HCT116 (cell line): ENCODE data around the gene ERAL1. TPM values are rescaled to one million over a fixed set of nuclear protein-coding genes. Genes with fewer than 3 reads are reported as not detected.

ENCODE experiments used
- ATAC-seq: fragments of 200-7000 bp; cut with Tn5 transposase; 2 replicates; pipeline ENCODE4 v1.9.1; 2020; ENCODE audit warnings: mild to moderate bottlenecking, moderate library complexity
- BruUV-seq: library from RNA; stranded (reverse); fragments of 400-500 nt; replicated peaks from 2 replicates; lab custom pipeline; 2021; lab: Mats Ljungman, UMichigan
- CTCF ChIA-PET: fragments of 300-600 bp; sonication (Branson Sonifier 250); formaldehyde crosslinking; loops from one replicate; lab custom pipeline; 2021; ENCODE audit warnings: antibody characterized with exemption; lab: Charles Lee
- POLR2A ChIA-PET: fragments of 300-600, 350-600 bp; sonication (Branson Sonifier 250); formaldehyde crosslinking; loops from one replicate; lab custom pipeline; 2021; ENCODE audit warnings: antibody characterized with exemption; lab: Charles Lee
- RAD21 ChIA-PET, 2 experiments: fragments of 300-600 bp; sonication (Branson Sonifier 250); formaldehyde crosslinking; loops; one replicate each; lab custom pipeline; 2023; ENCODE audit warnings: low total read pairs in 2 of 2; ENCODE audit not compliant: uncharacterized antibody in 2 of 2, unreplicated experiment in 2 of 2, low non-redundant PET in 1 of 2; lab: Charles Lee
- DNase-seq: peaks from one replicate; pipeline ENCODE4 v3.0.0-alpha.2; 2010; ENCODE audit warnings: low read depth, low spot score
- H2AFZ ChIP-seq: fragments of 200-600 bp; shearing (Covaris generic), sonication (generic); 2 replicates; pipeline ENCODE4 v1.6.1; 2017; ENCODE audit warnings: low read depth, mixed run types, mixed read lengths, antibody characterized with exemption, low read length; ENCODE audit not compliant: poor library complexity, severe bottlenecking
- H3K27ac ChIP-seq: 2 replicates; pipeline ENCODE4 v1.5.1; 2012; ENCODE audit warnings: low read depth, low read length
- H3K27me3 ChIP-seq: fragments of 200-600 bp; sonication (generic); 2 replicates; pipeline ENCODE4 v1.6.1; 2016; ENCODE audit warnings: mixed run types, low read length, mixed read lengths; ENCODE audit not compliant: insufficient read depth
- H3K36me3 ChIP-seq, 2 experiments: fragments of 200-500 bp in 1 of 2; fragments of 200-600 bp in 1 of 2; sonication (Bioruptor generic) in 1 of 2; sonication (generic) in 1 of 2; 2 replicates each; pipeline versions ENCODE4 v1.5.1 to v1.6.1; 2014 to 2016; ENCODE audit warnings: low read length in 2 of 2, inconsistent platforms in 1 of 2, mixed read lengths in 1 of 2, mixed run types in 1 of 2; ENCODE audit not compliant: insufficient read depth in 2 of 2, control insufficient read depth in 1 of 2
- H3K4me1 ChIP-seq, 2 experiments: fragments of 200-600 bp in 1 of 2; sonication (generic) in 1 of 2; 2 replicates each; pipeline versions ENCODE4 v1.5.1 to v1.6.1; 2012 to 2017; ENCODE audit warnings: low read length in 2 of 2, inconsistent platforms in 1 of 2, mild to moderate bottlenecking in 1 of 2, mixed read lengths in 1 of 2, mixed run types in 1 of 2, moderate library complexity in 1 of 2; ENCODE audit not compliant: insufficient read depth in 2 of 2, control insufficient read depth in 1 of 2
- H3K4me2 ChIP-seq: fragments of 200-600 bp; sonication (generic); 2 replicates; pipeline ENCODE4 v1.6.1; 2017; ENCODE audit warnings: mixed run types, low read length, mixed read lengths
- H3K4me3 ChIP-seq, 2 experiments: fragments of 200-600 bp in 1 of 2; sonication (generic) in 1 of 2; replicated peaks in 1 of 2; 2 replicates each; pipeline ENCODE4 v1.5.1; 2011 to 2016; ENCODE audit warnings: low read length in 2 of 2, control low read depth in 1 of 2, low read depth in 1 of 2, mild to moderate bottlenecking in 1 of 2, mixed read lengths in 1 of 2, mixed run types in 1 of 2
- H3K79me2 ChIP-seq: fragments of 200-600 bp; sonication (generic); 2 replicates; pipeline ENCODE4 v1.6.1; 2017; ENCODE audit warnings: mild to moderate bottlenecking, mixed run types, low read length, moderate library complexity, mixed read lengths; ENCODE audit not compliant: insufficient read depth
- H3K9ac ChIP-seq: fragments of 200-600 bp; sonication (generic); 2 replicates; pipeline ENCODE4 v1.6.1; 2016; ENCODE audit warnings: low read length, mixed read lengths
- H3K9me2 ChIP-seq: fragments of 200-600 bp; sonication (generic), shearing (Covaris generic); 2 replicates; pipeline ENCODE4 v1.6.1; 2017; ENCODE audit warnings: mixed run types, mild to moderate bottlenecking, moderate library complexity; ENCODE audit not compliant: insufficient read depth
- H3K9me3 ChIP-seq, 2 experiments: fragments of 200-500 bp in 1 of 2; fragments of 200-600 bp in 1 of 2; sonication (Bioruptor generic) in 1 of 2; sonication (generic) in 1 of 2; 2 replicates each; pipeline ENCODE4 v1.6.1; 2014 to 2017; ENCODE audit warnings: low read length in 2 of 2, mixed read lengths in 2 of 2, inconsistent platforms in 1 of 2, low read depth in 1 of 2, mild to moderate bottlenecking in 1 of 2, mixed run types in 1 of 2, moderate library complexity in 1 of 2; ENCODE audit not compliant: control insufficient read depth in 1 of 2, insufficient read depth in 1 of 2
- H4K20me1 ChIP-seq: fragments of 200-600 bp; sonication (generic), shearing (Covaris generic); 2 replicates; pipeline ENCODE4 v1.6.1; 2017; ENCODE audit warnings: mixed run types, mild to moderate bottlenecking, moderate library complexity; ENCODE audit not compliant: insufficient read depth
- ATF3 ChIP-seq: IDR thresholded peaks from 2 replicates; pipeline ENCODE4 v1.6.1; 2012
- CBX3 ChIP-seq: IDR thresholded peaks from 2 replicates; pipeline ENCODE4 v1.6.1; 2012; ENCODE audit warnings: low read depth
- CEBPB ChIP-seq: IDR thresholded peaks from 2 replicates; pipeline ENCODE4 v1.6.1; 2012; ENCODE audit warnings: low read depth
- EGR1 ChIP-seq: IDR thresholded peaks from 2 replicates; pipeline ENCODE4 v1.6.1; 2012; ENCODE audit warnings: low read depth
- EZH2 ChIP-seq: fragments of 200-600 bp; sonication (generic); IDR thresholded peaks from 2 replicates; pipeline ENCODE4 v1.6.1; 2017; ENCODE audit warnings: antibody characterized with exemption, mixed run types
- FOSL1 ChIP-seq: IDR thresholded peaks from 2 replicates; pipeline ENCODE4 v1.6.1; 2012; ENCODE audit warnings: low read depth
- JUND ChIP-seq: IDR thresholded peaks from 2 replicates; pipeline ENCODE4 v1.6.1; 2012
- MAX ChIP-seq: IDR thresholded peaks from 2 replicates; pipeline ENCODE4 v1.6.1; 2012
- POLR2A ChIP-seq: IDR thresholded peaks from 2 replicates; pipeline ENCODE4 v1.7.0; 2011; ENCODE audit warnings: borderline replicate concordance; ENCODE audit not compliant: insufficient read depth, insufficient read length; ENCODE audit errors: extremely low read depth
- POLR2AphosphoS5 ChIP-seq: IDR thresholded peaks from 2 replicates; pipeline ENCODE4 v1.6.1; 2011; ENCODE audit warnings: mild to moderate bottlenecking, low read depth, low read length, moderate library complexity
- RAD21 ChIP-seq: IDR thresholded peaks from 2 replicates; pipeline ENCODE4 v1.6.1; 2012; ENCODE audit warnings: low read depth, mild to moderate bottlenecking
- REST ChIP-seq: IDR thresholded peaks from 2 replicates; pipeline ENCODE4 v1.6.1; 2012; ENCODE audit warnings: low read depth
- SP1 ChIP-seq: IDR thresholded peaks from 2 replicates; pipeline ENCODE4 v1.6.1; 2012; ENCODE audit warnings: low read depth
- SRF ChIP-seq: IDR thresholded peaks from 2 replicates; pipeline ENCODE4 v1.6.1; 2012; ENCODE audit warnings: low read depth
- TCF7L2 ChIP-seq: IDR thresholded peaks from 2 replicates; pipeline ENCODE4 v1.7.0; 2011; ENCODE audit warnings: borderline replicate concordance, inconsistent platforms; ENCODE audit not compliant: insufficient read depth, insufficient read length; ENCODE audit errors: extremely low read depth
- ZBTB33 ChIP-seq: IDR thresholded peaks from 2 replicates; pipeline ENCODE4 v1.6.1; 2011; ENCODE audit warnings: mild to moderate bottlenecking, low read length, moderate library complexity; ENCODE audit not compliant: insufficient replicate concordance; ENCODE audit errors: extremely low read depth
- ZFX ChIP-seq: fragments of 450-650 bp; IDR thresholded peaks from 2 replicates; pipeline ENCODE4 v1.6.1; 2017
- ZNF274 ChIP-seq: fragments of 200-500 bp; sonication (Bioruptor generic); IDR thresholded peaks from 2 replicates; pipeline ENCODE4 v1.6.1; 2014; ENCODE audit warnings: mild to moderate bottlenecking, low read depth, low read length, inconsistent platforms
- intact Hi-C: fragments of 100-400 bp; cut with micrococcal nuclease; formaldehyde crosslinking; loops from 2 replicates; pipeline ENCODE4 v1.10.0; 2022
- total RNA-seq: library from RNA; stranded (reverse); gene quantifications from one replicate; pipeline ENCODE4 v1.2.1, GENCODE V29; 2021; ENCODE audit not compliant: unreplicated experiment

ERAL1 gene
- total RNA-seq, 1 experiment from 2014 or later, result 52.0 TPM

GRCh38 chr17:28839221-28839620 lies 15.6 kb upstream of the ERAL1 start:
- H3K36me3 ChIP-seq, result no peaks in the 10 kb centered on the region; a peak in 1 of 4 replicates
- ChIA-PET CTCF (no interaction called here), POLR2A (interaction anchor here (1.1 kb wide), 1 partner anchor 9 kb away, joined by 3 read pairs; no protein-coding TSS in a partner anchor), RAD21 (no interaction called here)
- no peak overlapping the region for H3K27ac ChIP-seq
- H3K9me2 ChIP-seq, result no peaks in the 10 kb centered on the region
- H4K20me1 ChIP-seq, result no peaks in the 10 kb centered on the region
- no peaks in the 10 kb centered on the region for H3K27me3 ChIP-seq
- ATAC-seq (no peak), DNase-seq (no peak)
- no TSS peak for BruUV-seq
- H3K9ac ChIP-seq, result no peak overlapping the region
- H3K4me2 ChIP-seq, result no peak overlapping the region
- H3K4me3 ChIP-seq, result no peak overlapping the region
- peaks cover 61% of the 10 kb centered on the region for H3K79me2 ChIP-seq
- no peak for TF ChIP-seq ZFX
- TF ChIP-seq RAD21, result no peak
- TF ChIP-seq POLR2AphosphoS5, result no peak
- TF ChIP-seq REST, result no peak
- no peak for TF ChIP-seq JUND
- TF ChIP-seq EZH2, result no peak
- no peak for TF ChIP-seq CEBPB
- no peak for TF ChIP-seq ZNF274
- no peak for TF ChIP-seq MAX
- TF ChIP-seq SRF, result no peak
- no peak for TF ChIP-seq POLR2A
- TF ChIP-seq ATF3, result no peak
- TF ChIP-seq EGR1, result no peak
- no peak for TF ChIP-seq FOSL1
- TF ChIP-seq CBX3, result no peak
- no peak for TF ChIP-seq TCF7L2
- TF ChIP-seq ZBTB33, result no peak
- TF ChIP-seq SP1, result no peak
- no peaks in the 10 kb centered on the region for H3K9me3 ChIP-seq
- H2AFZ ChIP-seq, result no peak overlapping the region
- intact Hi-C loops, result no loop called here
- H3K4me1 ChIP-seq, result peaks cover 3 to 18% of the 10 kb centered on the region in 2 experiments; a peak in 3 of 4 replicates
